GM12878 (cell line): ENCODE data around the gene SOWAHD. TPM values are rescaled to one million over a fixed set of nuclear protein-coding genes. Genes with fewer than 3 reads are reported as not detected.
"Not testable (repeated sequence)": the region's sequence is repeated elsewhere in the genome, so short reads cannot be mapped to it uniquely, and the experiment has no call there.

ENCODE experiments used
- ATAC-seq: fragments of 200-7000 bp; cut with Tn5 transposase; 3 replicates; pipeline ENCODE4 v1.9.1; 2020; ENCODE audit warnings: mild to moderate bottlenecking, moderate library complexity
- BruUV-seq: library from RNA; stranded (reverse); fragments of 400-500 nt; replicated peaks from 2 replicates; lab custom pipeline; 2021; lab: Mats Ljungman, UMichigan
- CTCF ChIA-PET: fragments of 300-600 bp; sonication (Branson Sonifier 250); formaldehyde crosslinking; extraction: SDS; loops from one replicate; lab custom pipeline; 2021; ENCODE audit warnings: inconsistent platforms; lab: Yijun Ruan, JAX
- POLR2A ChIA-PET: fragments of 350-600 bp; formaldehyde crosslinking; extraction: SDS; loops from one replicate; lab custom pipeline; 2021; ENCODE audit warnings: inconsistent platforms; lab: Charles Lee
- RAD21 ChIA-PET: fragments of 300-600 bp; sonication (Branson Sonifier 250); formaldehyde crosslinking; loops from one replicate; lab custom pipeline; 2023; ENCODE audit warnings: antibody characterized with exemption; ENCODE audit not compliant: unreplicated experiment; lab: Charles Lee
- SMC1A ChIA-PET: fragments of 300-600 bp; sonication (Branson Sonifier 250); formaldehyde crosslinking; loops from one replicate; lab custom pipeline; 2023; ENCODE audit not compliant: unreplicated experiment, uncharacterized antibody; lab: Charles Lee
- DNase-seq: peaks from one replicate; pipeline ENCODE4 v3.0.0-alpha.2; 2011; ENCODE audit warnings: low read depth, low spot score
- FAIRE-seq: peaks from 3 replicates; lab custom pipeline; 2011; peaks lifted over from hg19 to GRCh38; lab: Jason Lieb, UNC
- H2AFZ ChIP-seq: 2 replicates; pipeline ENCODE4 v1.6.0; 2011; ENCODE audit warnings: low read depth, low read length, control low read depth; ENCODE audit not compliant: control insufficient read depth
- H3K27ac ChIP-seq: 2 replicates; pipeline ENCODE4 v1.5.1; 2011; ENCODE audit warnings: control low read depth; ENCODE audit not compliant: control insufficient read depth, insufficient read depth
- H3K27me3 ChIP-seq, 2 experiments: replicated peaks in 1 of 2; 2 replicates each; pipeline versions ENCODE4 v1.6.0 to v1.6.1; 2011; ENCODE audit warnings: low read length in 1 of 2; ENCODE audit not compliant: control insufficient read depth in 2 of 2, insufficient read depth in 2 of 2
- H3K36me3 ChIP-seq, 2 experiments: 2 replicates each; pipeline ENCODE4 v1.5.1; 2011; ENCODE audit warnings: low read length in 1 of 2; ENCODE audit not compliant: control insufficient read depth in 2 of 2, insufficient read depth in 2 of 2
- H3K4me1 ChIP-seq: 2 replicates; pipeline ENCODE4 v1.6.1; 2011; ENCODE audit warnings: mild to moderate bottlenecking, low read length, moderate library complexity, mixed read lengths; ENCODE audit not compliant: control insufficient read depth, insufficient read depth
- H3K4me2 ChIP-seq: 2 replicates; pipeline ENCODE4 v1.6.0; 2011; ENCODE audit warnings: control low read depth; ENCODE audit not compliant: control insufficient read depth, insufficient read depth
- H3K4me3 ChIP-seq: fragments of 200-600 bp; sonication (generic); 2 replicates; pipeline ENCODE4 v1.5.1; 2016
- H3K79me2 ChIP-seq: 2 replicates; pipeline ENCODE4 v1.6.0; 2011; ENCODE audit warnings: low read length; ENCODE audit not compliant: control insufficient read depth, insufficient read depth
- H3K9ac ChIP-seq: 2 replicates; pipeline ENCODE4 v1.8.0; 2011; ENCODE audit warnings: low read length, control low read depth, mixed read lengths; ENCODE audit not compliant: control insufficient read depth, insufficient read depth
- H3K9me3 ChIP-seq: replicated peaks from 3 replicates; pipeline ENCODE4 v1.5.1; 2011; ENCODE audit warnings: mild to moderate bottlenecking, low read length; ENCODE audit not compliant: control insufficient read depth, insufficient read depth
- H4K20me1 ChIP-seq: 2 replicates; pipeline ENCODE4 v1.6.0; 2011; ENCODE audit not compliant: control insufficient read depth, insufficient read depth
- BCLAF1 ChIP-seq: fragments of 450-650 bp; IDR thresholded peaks from 2 replicates; pipeline ENCODE4 v1.6.1; 2017; ENCODE audit warnings: antibody characterized with exemption, mild to moderate bottlenecking, moderate library complexity
- BMI1 ChIP-seq: fragments of 450-650 bp; IDR thresholded peaks from 2 replicates; pipeline ENCODE4 v1.6.1; 2016; ENCODE audit warnings: mild to moderate bottlenecking, moderate library complexity, borderline replicate concordance
- KDM1A ChIP-seq: fragments of 200-600 bp; sonication (generic); IDR thresholded peaks from 2 replicates; pipeline ENCODE4 v1.6.1; 2016; ENCODE audit warnings: borderline replicate concordance
- NFYA ChIP-seq: IDR thresholded peaks from 2 replicates; pipeline ENCODE4 v1.6.1; 2011; ENCODE audit warnings: low read depth, mild to moderate bottlenecking, low read length, improper control_type of control experiment, borderline replicate concordance
- SREBF2 ChIP-seq: IDR thresholded peaks from 2 replicates; pipeline ENCODE4 v1.6.1; 2012; ENCODE audit warnings: mild to moderate bottlenecking, low read length
- TAF1 ChIP-seq: IDR thresholded peaks from 2 replicates; pipeline ENCODE4 v1.6.1; 2011; ENCODE audit warnings: mild to moderate bottlenecking, low read depth, low read length, borderline replicate concordance
- TCF12 ChIP-seq: IDR thresholded peaks from 2 replicates; pipeline ENCODE4 v1.6.1; 2011; ENCODE audit warnings: low read depth, mild to moderate bottlenecking, low read length
- USF2 ChIP-seq: IDR thresholded peaks from 2 replicates; pipeline ENCODE4 v1.6.1; 2011; ENCODE audit warnings: low read depth, low read length, improper control_type of control experiment, borderline replicate concordance
- ZNF274 ChIP-seq: IDR thresholded peaks from one replicate; pipeline ENCODE4 v1.8.0; 2011; ENCODE audit not compliant: insufficient read length, insufficient read depth
- WGBS: methylation state at CpG from one replicate; pipeline ENCODE4 v1.1.6; 2016; ENCODE audit warnings: low lambda C conversion rate; ENCODE audit not compliant: insufficient replicate concordance, insufficient coverage; ENCODE audit errors: missing lambda C conversion rate; 5-methylcytosine and 5-hydroxymethylcytosine counted together
- in situ Hi-C: fragments of 300-500 bp; cut with MboI; formaldehyde crosslinking; loops from 9 replicates; pipeline ENCODE4 v1.14.3; 2018; ENCODE audit warnings: mixed read lengths
- intact Hi-C: fragments of 100-400 bp; cut with micrococcal nuclease; formaldehyde crosslinking; loops from one replicate; pipeline ENCODE4 v1.14.2; 2022; ENCODE audit not compliant: unreplicated experiment
- polyA plus RNA-seq, 11 experiments: library from polyadenylated mRNA; depleted of rRNA in 4 of 11; unstranded in 6 of 11; stranded (reverse) in 5 of 11; fragments of >200 nt; fragmentation: Nextera tagmentation in 4 of 11; fragmentation: Illumina TruSeq in 1 of 11; extraction: Ambion mirVana in 4 of 11; extraction: Trizol in 1 of 11; gene quantifications; 1 replicate in 1 of 11; 2 replicates in 10 of 11; pipeline versions ENCODE4 v1.2.1 to v1.2.3, GENCODE V29; 2011 to 2016; ENCODE audit warnings: inconsistent platforms in 2 of 11, missing spikeins in 2 of 11, low read depth in 1 of 11
- total RNA-seq, 4 experiments: library from RNA; depleted of rRNA in 3 of 4; stranded (reverse); fragments of >200 nt in 3 of 4; fragmentation: Illumina TruSeq in 1 of 4; extraction: Trizol in 1 of 4; gene quantifications; 2 replicates each; pipeline versions ENCODE4 v1.2.1 to v1.2.3, GENCODE V29; 2013 to 2021

SOWAHD gene
- total and polyA plus RNA-seq, 10 of the 15 experiments (the other 5 are each of a cell fraction or from before 2014, with no cell fraction given): 0.27 to 7.4 (median 2.6) TPM

GRCh38 chrX:119738742-119739141 lies 19.6 kb upstream of the SOWAHD start (continued):
- TF ChIP-seq NFYA (no peak), TAF1 (no peak), TCF12 (no peak), BMI1 (no peak), KDM1A (no peak), SREBF2 (no peak)

- ATAC-seq (no peak), FAIRE-seq (no peak), DNase-seq (no peak)
- no peak overlapping the region for H3K4me3 ChIP-seq
- CTCF ChIA-PET: interaction anchor here (0.9 to 3.7 kb wide), 11 partner anchors 9 to 229 kb away, joined by 3 to 23 read pairs (median 4); no protein-coding TSS in a partner anchor
- RAD21 ChIA-PET: interaction anchor here (0.8 to 1.7 kb wide), 7 partner anchors 11 to 229 kb away, joined by 3 to 5 read pairs (median 5); no protein-coding TSS in a partner anchor
- WGBS: 61% methylated on average over 4 of the region's 4 CpGs
- H3K27me3 ChIP-seq: no peaks in the 10 kb centered on the region
- in situ Hi-C loops (no loop called here), intact Hi-C loops (no loop called here)
- no peak overlapping the region for H3K27ac ChIP-seq
- H3K9ac ChIP-seq: no peak overlapping the region
- no peaks in the 10 kb centered on the region for H4K20me1 ChIP-seq
- no peak overlapping the region for H2AFZ ChIP-seq
- H3K4me2 ChIP-seq: no peak overlapping the region
- no peaks in the 10 kb centered on the region for H3K79me2 ChIP-seq
- no TSS peak for BruUV-seq
- no peaks in the 10 kb centered on the region for H3K36me3 ChIP-seq
- POLR2A ChIA-PET: interaction anchor here (1.1 kb wide), 1 partner anchor 12 kb away, joined by 5 read pairs; no protein-coding TSS in a partner anchor
- SMC1A ChIA-PET: interaction anchor here (1.1 to 2.1 kb wide), 9 partner anchors 9 to 233 kb away, joined by 3 to 12 read pairs (median 5); no protein-coding TSS in a partner anchor
- TF ChIP-seq ZNF274 (no peak), BCLAF1 (no peak), USF2 (no peak)
- H3K9me3 ChIP-seq: no peaks in the 10 kb centered on the region
- no peaks in the 10 kb centered on the region for H3K4me1 ChIP-seq
These were observed 13.0 kb upstream of the SOWAHD start for GRCh38 chrX:119745283-119745848.

- DNase-seq, H2AFZ ChIP-seq, H3K9me3 ChIP-seq, H3K9ac ChIP-seq, H4K20me1 ChIP-seq, ATAC-seq, BruUV-seq, intact Hi-C loops, H3K4me3 ChIP-seq, H3K4me2 ChIP-seq, H3K27me3 ChIP-seq, H3K36me3 ChIP-seq, FAIRE-seq, H3K79me2 ChIP-seq, H3K27ac ChIP-seq, RAD21 ChIA-PET, in situ Hi-C loops: not testable (repeated sequence)
- peaks cover 11% of the 10 kb centered on the region for H3K4me1 ChIP-seq
- 77% methylated on average over 9 of the region's 9 CpGs for WGBS
- ChIA-PET POLR2A (interaction anchor here (0.5 to 1.0 kb wide), 3 partner anchors 10 to 51 kb away, joined by 3 to 4 read pairs (median 3); no protein-coding TSS in a partner anchor), CTCF (interaction anchor here (0.9 to 3.1 kb wide), 5 partner anchors 12 to 29 kb away, joined by 4 to 20 read pairs (median 4); no protein-coding TSS in a partner anchor), SMC1A (interaction anchor here (0.9 to 2.3 kb wide), 5 partner anchors 21 to 147 kb away, joined by 3 to 14 read pairs (median 4); no protein-coding TSS in a partner anchor)
These were observed 8.3 kb upstream of the SOWAHD start for GRCh38 chrX:119750131-119750530.
